H1 (cell line): Measurements from ENCODE around the gene HPRT1. TPM values are rescaled to one million over a fixed set of nuclear protein-coding genes. Genes with fewer than 3 reads are reported as not detected.

ENCODE experiments used
- CTCF ChIA-PET: fragments of 300-600 bp; sonication (Branson Sonifier 250); formaldehyde crosslinking; loops from one replicate; lab custom pipeline; 2021; ENCODE audit not compliant: partially characterized antibody; lab: Charles Lee
- POLR2A ChIA-PET: fragments of 300-600 bp; sonication (Branson Sonifier 250); formaldehyde crosslinking; loops from one replicate; lab custom pipeline; 2021; ENCODE audit warnings: inconsistent platforms; ENCODE audit not compliant: partially characterized antibody; lab: Charles Lee
- DNase-seq, 2 experiments: peaks; one replicate each; pipeline versions ENCODE4 v3.0.0 to v3.0.0-alpha.2; 2010 to 2022; ENCODE audit warnings: low spot score in 2 of 2, low read depth in 1 of 2, mixed read lengths in 1 of 2
- FAIRE-seq: peaks from 2 replicates; lab custom pipeline; 2011; peaks lifted over from hg19 to GRCh38; lab: Jason Lieb, UNC
- H2AFZ ChIP-seq: 2 replicates; pipeline ENCODE4 v1.8.1; 2012; ENCODE audit warnings: low read length, inconsistent platforms
- H2AK5ac ChIP-seq: 2 replicates; pipeline ENCODE4 v1.6.1; 2013; ENCODE audit warnings: low read depth, low read length
- H2BK120ac ChIP-seq: replicated peaks from 2 replicates; pipeline ENCODE3; 2013; ENCODE audit warnings: low read depth, low read length, inconsistent platforms
- H2BK12ac ChIP-seq: 2 replicates; pipeline ENCODE4 v1.6.1; 2013; ENCODE audit warnings: low read depth, low read length
- H2BK15ac ChIP-seq: 2 replicates; pipeline ENCODE4 v1.6.1; 2013; ENCODE audit warnings: low read length
- H2BK20ac ChIP-seq: 2 replicates; pipeline ENCODE4 v1.6.1; 2013; ENCODE audit warnings: low read length
- H2BK5ac ChIP-seq: 2 replicates; pipeline ENCODE4 v1.6.1; 2013; ENCODE audit warnings: low read depth, low read length
- H3K14ac ChIP-seq: 2 replicates; pipeline ENCODE4 v1.6.1; 2013; ENCODE audit warnings: inconsistent platforms; ENCODE audit not compliant: insufficient read length
- H3K18ac ChIP-seq: 2 replicates; pipeline ENCODE4 v1.6.1; 2013; ENCODE audit warnings: low read length; ENCODE audit errors: extremely low read depth
- H3K23ac ChIP-seq: 2 replicates; pipeline ENCODE4 v1.6.1; 2013; ENCODE audit warnings: inconsistent platforms; ENCODE audit not compliant: insufficient read length
- H3K23me2 ChIP-seq: 2 replicates; pipeline ENCODE4 v1.6.1; 2013; ENCODE audit warnings: low read depth, low read length
- H3K27ac ChIP-seq: 2 replicates; pipeline ENCODE4 v1.6.1; 2011; ENCODE audit warnings: low read depth, low read length, inconsistent platforms
- H3K27me3 ChIP-seq, 4 experiments: replicated peaks in 1 of 4; 1 replicate in 1 of 4; 2 replicates in 3 of 4; pipeline versions ENCODE4 v1.6.1 to v1.8.1; 2011 to 2013; ENCODE audit warnings: low read length in 3 of 4, mild to moderate bottlenecking in 3 of 4, inconsistent platforms in 2 of 4, mixed read lengths in 2 of 4, moderate library complexity in 1 of 4; ENCODE audit not compliant: control insufficient read depth in 3 of 4, insufficient read depth in 3 of 4; ENCODE audit errors: extremely low read depth in 1 of 4
- H3K36me3 ChIP-seq, 4 experiments: 2 replicates each; pipeline versions ENCODE4 v1.6.1 to v1.8.1; 2011 to 2013; ENCODE audit warnings: mild to moderate bottlenecking in 4 of 4, low read length in 3 of 4, moderate library complexity in 2 of 4, control low read depth in 1 of 4, inconsistent platforms in 1 of 4; ENCODE audit not compliant: insufficient read depth in 4 of 4, control insufficient read depth in 2 of 4
- H3K4ac ChIP-seq: replicated peaks from 2 replicates; pipeline ENCODE3; 2013; ENCODE audit warnings: low read length, low read depth, mixed read lengths, inconsistent platforms; ENCODE audit not compliant: insufficient read length
- H3K4me1 ChIP-seq, 4 experiments: replicated peaks in 1 of 4; 1 replicate in 1 of 4; 2 replicates in 3 of 4; pipeline versions ENCODE4 v1.6.1 to v1.8.1; 2011 to 2013; ENCODE audit warnings: low read length in 3 of 4, inconsistent platforms in 2 of 4, mixed read lengths in 1 of 4; ENCODE audit not compliant: insufficient read depth in 4 of 4, control insufficient read depth in 3 of 4
- H3K4me2 ChIP-seq, 2 experiments: 2 replicates each; pipeline versions ENCODE4 v1.6.1 to v1.8.1; 2011 to 2013; ENCODE audit warnings: low read depth in 2 of 2, low read length in 2 of 2, control low read depth in 1 of 2, inconsistent platforms in 1 of 2, mild to moderate bottlenecking in 1 of 2; ENCODE audit not compliant: insufficient read depth in 1 of 2
- H3K4me3 ChIP-seq, 4 experiments: fragments of 200-600, 300-600 bp in 1 of 4; sonication (generic), shearing (Covaris generic), sonication (Bioruptor Twin) in 1 of 4; 2 replicates each; pipeline versions ENCODE4 v1.5.1 to v1.8.1; 2011 to 2016; ENCODE audit warnings: low read length in 4 of 4, low read depth in 3 of 4, control low read depth in 2 of 4, inconsistent platforms in 2 of 4, mild to moderate bottlenecking in 2 of 4, mixed read lengths in 1 of 4, moderate library complexity in 1 of 4; ENCODE audit not compliant: insufficient read depth in 2 of 4; ENCODE audit errors: extremely low read depth in 1 of 4
- H3K56ac ChIP-seq: replicated peaks from 2 replicates; pipeline ENCODE3; 2013; ENCODE audit warnings: low read depth, mild to moderate bottlenecking, mixed read lengths, low read length, inconsistent platforms; ENCODE audit not compliant: insufficient read length
- H3K79me1 ChIP-seq: 2 replicates; pipeline ENCODE4 v1.6.1; 2013; ENCODE audit warnings: low read depth, low read length, control low read depth
- H3K79me2 ChIP-seq, 2 experiments: 2 replicates each; pipeline versions ENCODE4 v1.6.1 to v1.8.1; 2012 to 2013; ENCODE audit warnings: low read length in 2 of 2, mild to moderate bottlenecking in 2 of 2, inconsistent platforms in 1 of 2; ENCODE audit not compliant: insufficient read depth in 2 of 2, control insufficient read depth in 1 of 2
- H3K9ac ChIP-seq, 4 experiments: replicated peaks in 1 of 4; 1 replicate in 1 of 4; 2 replicates in 3 of 4; pipeline versions ENCODE4 v1.6.1 to v1.8.1; 2011 to 2013; ENCODE audit warnings: low read depth in 3 of 4, low read length in 3 of 4, control low read depth in 2 of 4, mild to moderate bottlenecking in 2 of 4, moderate library complexity in 2 of 4, inconsistent platforms in 1 of 4; ENCODE audit errors: extremely low read depth in 1 of 4
- H3K9me3 ChIP-seq, 2 experiments: 2 replicates each; pipeline versions ENCODE4 v1.6.1 to v1.8.1; 2012 to 2013; ENCODE audit warnings: mild to moderate bottlenecking in 2 of 2, moderate library complexity in 2 of 2, control low read depth in 1 of 2, inconsistent platforms in 1 of 2, low read depth in 1 of 2, low read length in 1 of 2, mixed read lengths in 1 of 2; ENCODE audit not compliant: insufficient read depth in 2 of 2
- H4K20me1 ChIP-seq, 2 experiments: replicated peaks in 1 of 2; 2 replicates each; pipeline versions ENCODE3 to v1.8.1; 2011 to 2013; ENCODE audit warnings: inconsistent platforms in 2 of 2, low read length in 2 of 2, mild to moderate bottlenecking in 1 of 2; ENCODE audit not compliant: insufficient read depth in 2 of 2, control insufficient read depth in 1 of 2
- H4K5ac ChIP-seq: 2 replicates; pipeline ENCODE4 v1.6.1; 2013; ENCODE audit warnings: low read length, low read depth, mixed read lengths, inconsistent platforms; ENCODE audit not compliant: insufficient read length
- H4K8ac ChIP-seq: 2 replicates; pipeline ENCODE4 v1.8.0; 2013; ENCODE audit warnings: mild to moderate bottlenecking, moderate library complexity, low read length, inconsistent platforms; ENCODE audit not compliant: insufficient read depth; ENCODE audit errors: extremely low read depth
- H4K91ac ChIP-seq: replicated peaks from 2 replicates; pipeline ENCODE3; 2013; ENCODE audit warnings: low read length, mixed read lengths, inconsistent platforms; ENCODE audit not compliant: insufficient read length
- CHD7 ChIP-seq: fragments of 300-600 bp; sonication (generic); IDR thresholded peaks from 2 replicates; pipeline ENCODE4 v1.7.1; 2012; ENCODE audit warnings: low read length, moderate library complexity, mild to moderate bottlenecking, inconsistent platforms; ENCODE audit not compliant: insufficient replicate concordance
- WGBS, 2 experiments: shearing (Covaris generic) in 1 of 2; methylation state at CpG; one replicate each; pipeline versions ENCODE4 v1.1.6 to v1.1.7; 2013 to 2015; ENCODE audit warnings: low lambda C conversion rate in 2 of 2, mixed read lengths in 2 of 2, inconsistent platforms in 1 of 2, low coverage in 1 of 2, missing lambda C conversion rate in 1 of 2; ENCODE audit not compliant: insufficient replicate concordance in 2 of 2, insufficient coverage in 1 of 2, insufficient read length in 1 of 2; ENCODE audit errors: extremely low coverage in 1 of 2, missing lambda C conversion rate in 1 of 2; 5-methylcytosine and 5-hydroxymethylcytosine counted together
- polyA plus RNA-seq, 7 experiments: library from polyadenylated mRNA; depleted of rRNA in 3 of 7; stranded (reverse) in 5 of 7; unstranded in 2 of 7; fragments of >200 nt in 5 of 7; fragments of 200-250 nt in 2 of 7; gene quantifications; 1 replicate in 5 of 7; 2 replicates in 1 of 7; 4 replicates in 1 of 7; pipeline versions ENCODE4 v1.2.1 to v1.2.3, GENCODE V29; 2011 to 2013; ENCODE audit warnings: missing spikeins in 2 of 7, mixed read lengths in 2 of 7
- total RNA-seq: library from RNA; stranded (reverse); fragmentation: NEBNext Ultra II Directional; extraction: Animal tissue kit (Norgen Biotek cat#: 25700); gene quantifications from 2 replicates; pipeline ENCODE4 v1.2.1, GENCODE V29; 2021

The HPRT1 gene
- total and polyA plus RNA-seq, 2 of the 8 experiments (the other 6 are each of a cell fraction or from before 2014, with no cell fraction given) = 16.9 to 49.5 TPM

GRCh38 chrX:134454506-134454905 is 5.5 kb upstream of the HPRT1 start:
- CTCF ChIA-PET = no interaction called here
- 72% methylated on average over 2 of the region's 7 CpGs; no CpG with 5 or more reads in 1 of the 2 experiments for WGBS, 2 experiments
- TF ChIP-seq CHD7 = no peak

More at GRCh38 chrX:134454506-134454905, 5.5 kb upstream of the HPRT1 start:
- POLR2A ChIA-PET = no interaction called here
- no peaks in the 10 kb centered on the region for H3K9me3 ChIP-seq
- no peak overlapping the region for H3K4me2 ChIP-seq
- H2BK20ac ChIP-seq = no peak overlapping the region
- H3K23ac ChIP-seq = no peak overlapping the region
- H2BK120ac ChIP-seq = no peak overlapping the region
- no peak overlapping the region for H3K27ac ChIP-seq
- H4K91ac ChIP-seq = no peak overlapping the region
- H3K23me2 ChIP-seq = no peaks in the 10 kb centered on the region
- no peak overlapping the region for H3K18ac ChIP-seq
- H3K79me1 ChIP-seq = no peaks in the 10 kb centered on the region
- H3K79me2 ChIP-seq = no peaks in the 10 kb centered on the region
- DNase-seq (no peak), FAIRE-seq (no peak)
- no peak overlapping the region for H3K14ac ChIP-seq
- no peak overlapping the region for H4K8ac ChIP-seq
- H2AFZ ChIP-seq = no peak overlapping the region
- no peak overlapping the region for H2BK5ac ChIP-seq
- H3K4me3 ChIP-seq = no peak overlapping the region
- no peak overlapping the region for H3K56ac ChIP-seq
- no peaks in the 10 kb centered on the region for H3K27me3 ChIP-seq
- H4K20me1 ChIP-seq = no peaks in the 10 kb centered on the region
- H2BK12ac ChIP-seq = no peak overlapping the region
- H2AK5ac ChIP-seq = no peak overlapping the region
- no peaks in the 10 kb centered on the region for H3K36me3 ChIP-seq
- H3K4ac ChIP-seq = no peak overlapping the region
- H3K9ac ChIP-seq = no peak overlapping the region
- no peak overlapping the region for H2BK15ac ChIP-seq
- H3K4me1 ChIP-seq = no peaks in the 10 kb centered on the region
- no peak overlapping the region for H4K5ac ChIP-seq
